Urothelium cell line (cell line): ENCODE results near the gene ALDOA.
"Not testable (repeated sequence)": the region's sequence is repeated elsewhere in the genome, so short reads cannot be mapped to it uniquely, and the experiment has no call there.

ENCODE experiments used
- DNase-seq: peaks from one replicate; pipeline ENCODE4 v3.0.0; 2011; ENCODE audit warnings: low spot score, mixed read lengths
- FAIRE-seq: peaks from 2 replicates; lab custom pipeline; 2011; peaks lifted over from hg19 to GRCh38; lab: Jason Lieb, UNC

ALDOA gene

DNA sequence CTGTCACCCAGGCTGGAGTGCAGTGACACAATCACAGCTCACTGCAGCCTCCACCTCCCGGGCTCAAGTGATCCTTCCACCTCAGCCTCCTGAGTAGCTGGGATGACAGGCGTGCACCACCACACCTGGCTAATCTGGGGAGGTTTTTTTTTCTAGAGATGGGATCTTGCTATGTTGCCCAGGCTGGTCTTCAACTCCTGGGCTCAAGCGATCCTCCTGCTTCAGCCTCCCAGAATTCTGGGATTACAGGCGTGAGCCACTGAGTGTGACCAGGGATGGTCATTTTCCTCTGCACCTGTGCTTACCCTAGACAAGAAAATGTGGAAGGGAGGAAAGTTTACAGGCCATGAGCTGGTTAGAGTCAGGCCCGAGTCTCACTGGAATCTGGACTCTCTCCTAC, 24.9 kb upstream of the ALDOA start:
- FAIRE-seq, DNase-seq: not testable (repeated sequence)

DNA sequence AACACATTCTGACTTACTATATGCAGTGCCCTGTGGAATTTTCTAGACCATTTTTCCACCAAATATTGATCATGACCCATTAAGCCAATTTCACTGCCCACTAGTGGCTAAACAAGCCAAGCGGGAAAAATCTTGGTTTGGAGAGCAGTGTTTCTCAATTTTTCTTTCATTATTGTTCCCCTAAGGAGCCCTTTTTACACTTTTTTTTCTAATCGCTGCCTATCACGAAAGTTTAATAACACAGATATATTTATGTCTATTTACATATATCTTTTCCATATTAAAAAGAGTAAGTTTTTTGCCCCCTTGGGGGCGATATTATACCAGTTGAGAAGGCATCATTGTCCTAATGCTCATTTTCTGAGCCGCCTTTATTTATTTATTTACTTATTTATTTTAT, 23.7 kb upstream of the ALDOA start:
- no peak for FAIRE-seq
- DNase-seq, result no peak

DNA sequence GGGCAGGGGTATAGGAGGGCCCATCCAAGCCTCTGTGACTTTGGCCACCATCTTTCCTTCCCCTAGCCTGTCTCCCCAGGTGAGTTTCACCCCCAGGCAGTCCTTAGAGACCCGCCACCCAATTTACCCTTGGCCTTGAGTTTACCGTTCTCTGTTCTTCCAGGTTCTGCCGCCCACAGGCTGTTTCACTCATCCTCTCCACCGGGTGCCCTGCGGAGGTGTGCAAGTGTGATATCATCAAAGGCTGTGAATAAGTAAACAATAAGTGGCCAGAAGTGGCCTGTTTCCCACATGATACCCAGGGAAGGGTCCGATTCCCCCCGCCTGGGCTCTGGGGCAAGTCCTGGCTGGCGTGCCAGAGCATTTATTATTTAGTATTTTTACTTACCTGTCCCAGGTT, 19.4 kb upstream of the ALDOA start:
- no peak for DNase-seq
- no peak for FAIRE-seq

DNA sequence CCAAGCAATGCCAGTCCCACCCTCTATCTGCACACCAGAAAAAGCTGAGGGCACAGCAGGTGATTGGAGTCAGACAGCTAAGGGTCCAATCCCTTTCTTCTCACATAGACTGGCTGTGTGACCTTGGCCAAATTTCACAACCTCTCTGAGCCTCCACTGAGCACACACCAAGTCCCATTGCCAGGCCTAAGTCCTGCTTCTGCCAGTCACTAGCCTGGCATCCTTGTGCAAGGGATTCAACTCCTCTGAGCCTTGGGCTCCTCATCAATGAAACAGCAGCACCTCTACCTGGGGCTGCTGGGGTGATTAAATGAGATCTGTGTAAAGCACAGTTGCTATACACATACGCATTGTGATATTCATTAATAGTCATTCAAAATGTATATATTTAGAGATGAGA, 19.0 kb upstream of the ALDOA start:
- DNase-seq (no peak), FAIRE-seq (no peak)

DNA sequence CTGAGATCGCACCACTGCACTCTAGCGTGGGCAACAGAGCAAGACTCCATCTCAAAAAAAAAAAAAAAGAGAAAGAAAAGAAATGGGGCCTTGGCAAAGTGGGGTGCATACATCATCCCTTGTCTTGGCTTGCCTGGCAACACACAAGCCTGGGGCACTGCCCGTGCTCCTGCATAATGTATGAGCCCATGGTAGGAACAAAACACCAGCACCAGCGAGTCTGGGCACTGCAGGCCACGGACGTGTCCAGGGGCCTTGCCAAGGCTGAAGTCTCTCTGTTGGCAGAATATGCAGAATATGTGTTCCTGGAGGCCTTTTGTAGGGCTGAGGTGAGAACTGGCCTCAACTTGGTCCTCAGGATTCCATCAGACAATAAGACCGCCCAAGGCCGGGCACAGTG, 15.7 kb upstream of the ALDOA start:
- FAIRE-seq (no peak), DNase-seq (no peak)

DNA sequence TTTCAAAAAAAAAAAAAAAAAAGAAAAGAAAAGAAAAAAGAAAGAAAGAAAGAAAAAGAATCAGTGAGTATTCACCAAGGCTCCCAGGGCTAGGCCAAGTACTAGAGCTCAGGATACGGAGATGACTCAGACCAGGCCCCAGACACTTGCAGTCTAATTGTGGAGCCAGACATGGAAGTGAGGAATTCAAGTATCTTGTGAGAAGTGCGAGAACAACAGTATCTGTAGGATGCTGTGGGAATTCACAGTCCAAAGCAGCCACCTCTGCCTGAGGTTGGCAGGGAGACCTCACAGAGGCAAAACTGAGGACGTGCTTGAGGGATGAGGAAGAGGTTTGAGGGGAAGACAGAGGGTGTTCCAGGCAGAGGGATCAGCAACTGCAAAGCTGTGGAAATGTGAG, 14.0 kb upstream of the ALDOA start:
- FAIRE-seq (no peak), DNase-seq (peak; percentile 42)

DNA sequence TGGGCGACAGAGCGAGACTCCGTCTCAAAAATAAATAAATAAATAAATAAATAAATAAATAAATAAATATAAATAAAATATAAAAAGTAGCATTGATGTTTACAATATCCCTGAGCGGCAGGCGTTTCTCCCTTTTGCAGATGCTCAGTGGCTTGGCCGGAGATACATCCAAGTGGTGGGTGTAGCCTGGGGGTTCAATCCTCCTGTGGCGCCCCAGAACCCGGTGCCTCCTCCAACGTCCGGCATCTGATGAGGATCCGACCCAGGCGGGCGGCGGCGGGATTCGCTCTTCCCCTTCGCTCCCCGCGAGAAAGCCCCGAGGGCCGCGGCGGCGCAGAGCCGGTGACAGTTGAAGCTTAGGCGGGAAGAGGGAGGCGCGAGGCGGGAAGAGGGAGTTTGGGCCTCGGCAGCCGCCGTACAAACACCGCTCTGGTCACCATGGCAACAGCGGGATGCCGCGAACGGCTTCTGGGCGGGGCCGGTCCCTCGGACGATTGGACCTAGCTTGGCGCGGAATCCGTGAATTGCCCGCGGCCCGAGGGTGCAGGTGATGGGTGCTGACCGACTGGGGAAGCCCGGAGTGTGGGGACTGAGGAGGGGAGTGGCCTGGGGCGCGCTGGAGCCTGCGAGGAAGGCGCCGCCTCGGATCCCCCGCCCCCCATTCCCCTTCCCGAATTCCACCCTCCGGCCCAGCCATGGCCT, 12.7 kb upstream of the ALDOA start:
- peak; percentile 89 for DNase-seq
- FAIRE-seq, result no peak

DNA sequence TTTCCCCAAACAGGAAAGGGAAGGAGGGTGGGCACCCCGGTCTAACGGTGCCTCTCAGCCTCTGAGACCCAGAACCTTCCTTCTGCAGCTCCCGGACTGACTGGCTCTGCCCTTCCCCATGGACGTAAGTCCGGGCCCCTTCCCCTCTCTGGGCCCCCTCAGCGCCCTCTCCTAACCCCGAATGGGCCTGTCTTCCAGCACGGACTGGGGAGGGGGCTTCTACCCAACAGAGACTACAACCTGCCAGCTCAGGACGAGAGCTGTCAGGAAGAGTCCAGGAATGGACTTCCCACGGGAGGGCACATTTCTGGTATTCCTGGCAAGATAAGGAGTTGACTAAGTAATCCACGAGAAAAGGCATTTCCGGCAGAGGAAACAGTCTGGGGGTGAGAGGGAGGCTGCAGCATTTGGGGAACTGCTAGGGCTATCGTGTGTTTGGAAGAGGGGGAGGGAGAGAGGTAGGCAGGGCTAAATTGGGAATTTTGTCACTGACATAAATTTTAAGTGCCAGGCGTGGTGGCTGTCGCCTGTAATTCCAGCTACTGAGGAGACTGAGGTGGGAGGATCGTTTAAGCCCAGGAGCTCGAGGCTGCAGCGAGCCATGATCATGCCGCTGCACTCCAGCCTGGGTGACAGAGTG, 12.1 kb upstream of the ALDOA start:
- FAIRE-seq (no peak), DNase-seq (no peak)

DNA sequence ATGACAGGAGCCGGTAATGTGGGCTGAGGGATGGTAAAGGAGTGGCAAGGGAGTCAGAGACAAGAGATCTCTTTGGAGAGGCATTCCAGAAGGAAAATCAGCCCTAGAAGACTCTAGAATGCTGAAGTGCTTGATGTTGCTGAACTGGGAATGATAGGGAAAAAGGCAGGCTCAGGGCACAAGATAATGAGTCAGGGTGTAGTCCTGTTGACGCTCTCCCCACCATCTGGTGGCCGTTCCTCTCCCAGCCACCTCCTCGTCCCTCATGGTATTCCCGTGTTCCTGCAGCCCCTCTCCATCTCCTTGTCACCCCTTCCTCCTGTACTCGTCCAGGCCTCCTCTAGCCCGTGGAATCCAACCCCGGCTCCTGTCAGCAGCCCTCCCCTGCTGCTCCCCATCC, 11.1 kb upstream of the ALDOA start:
- DNase-seq (no peak), FAIRE-seq (no peak)

DNA sequence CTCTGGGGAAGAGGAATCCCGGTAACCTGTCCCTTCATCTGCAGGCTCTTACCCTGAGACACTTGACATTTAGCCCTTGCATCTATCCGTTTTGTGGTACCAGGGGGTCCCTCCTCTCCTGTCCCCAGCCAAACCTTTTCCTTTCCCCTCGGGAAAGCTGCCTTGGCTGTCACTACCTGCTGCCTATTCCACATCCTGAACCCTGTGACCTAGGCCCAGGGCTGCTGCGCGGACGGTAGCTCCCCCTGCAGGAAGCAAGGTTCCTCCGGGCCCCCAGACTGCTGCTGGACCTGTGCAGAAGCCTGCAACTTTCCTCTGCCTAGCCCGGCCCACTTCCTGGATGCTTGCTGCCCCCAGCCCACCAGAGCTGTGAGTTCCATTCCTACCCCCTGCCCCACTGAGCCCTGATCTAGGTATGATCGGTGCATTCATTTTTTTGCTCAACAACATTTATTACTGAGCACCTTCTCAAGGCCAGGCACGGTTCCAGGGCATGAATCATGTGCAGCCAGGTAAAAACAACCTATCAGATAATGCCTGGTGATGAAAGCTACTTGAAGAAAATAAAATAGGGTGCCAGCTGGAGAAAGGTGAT, 10.5 kb upstream of the ALDOA start:
- FAIRE-seq (no peak), DNase-seq (peak; percentile 25)

DNA sequence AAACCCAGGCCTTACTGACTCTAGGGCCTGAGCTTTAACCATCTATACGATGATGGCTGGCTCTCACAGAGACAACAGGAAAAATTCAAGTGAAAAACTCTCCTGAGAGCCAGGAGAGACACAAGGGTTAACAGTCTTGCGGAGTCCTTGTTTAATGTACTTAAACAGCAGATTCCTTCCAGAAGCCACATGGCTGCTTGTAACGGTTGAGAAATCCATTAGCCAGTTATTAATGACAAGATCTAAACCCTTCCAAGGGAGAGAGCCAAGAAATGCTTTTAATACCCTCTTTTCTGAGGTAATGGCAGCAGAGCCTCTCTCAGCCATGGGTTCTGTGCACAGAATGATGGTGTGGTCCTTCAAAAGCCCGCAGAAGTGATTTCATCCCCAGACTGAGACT, 5.2 kb upstream of the ALDOA start:
- DNase-seq (no peak), FAIRE-seq (no peak)

DNA sequence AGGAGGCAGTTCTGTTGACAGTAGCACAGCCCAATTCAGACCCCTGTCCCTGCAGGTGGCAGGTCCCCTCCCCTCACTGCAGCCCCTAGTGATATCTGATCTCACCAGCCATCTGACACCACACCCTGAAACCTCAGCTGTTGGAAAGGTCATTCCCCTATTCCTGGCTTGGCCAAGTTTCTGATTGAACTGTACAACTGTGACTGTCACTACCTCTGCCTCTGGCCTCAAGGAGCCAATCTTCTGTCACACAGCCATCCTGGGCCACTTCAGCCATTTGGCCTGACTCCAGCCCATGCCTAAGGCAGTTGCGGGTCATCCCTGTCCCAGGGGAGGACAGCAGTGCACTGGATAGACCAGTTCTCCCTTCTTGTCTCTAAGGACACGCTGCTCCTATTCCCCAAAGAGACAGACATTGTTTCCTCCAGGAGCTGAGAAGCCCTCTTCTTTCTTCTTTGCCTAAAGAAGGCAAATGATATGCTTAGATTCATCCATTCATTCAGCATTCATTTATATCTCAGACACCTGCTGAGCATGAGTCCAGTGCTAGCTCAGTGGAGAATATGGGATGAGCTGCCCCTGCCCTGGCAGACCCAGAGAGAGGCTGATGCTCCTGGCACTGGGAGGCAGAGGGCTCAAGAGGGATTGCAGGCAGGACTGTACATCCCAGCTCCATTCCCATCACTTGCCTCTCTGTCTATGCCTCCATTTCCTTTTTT, 4.6 kb upstream of the ALDOA start:
- no peak for FAIRE-seq
- DNase-seq, result no peak

DNA sequence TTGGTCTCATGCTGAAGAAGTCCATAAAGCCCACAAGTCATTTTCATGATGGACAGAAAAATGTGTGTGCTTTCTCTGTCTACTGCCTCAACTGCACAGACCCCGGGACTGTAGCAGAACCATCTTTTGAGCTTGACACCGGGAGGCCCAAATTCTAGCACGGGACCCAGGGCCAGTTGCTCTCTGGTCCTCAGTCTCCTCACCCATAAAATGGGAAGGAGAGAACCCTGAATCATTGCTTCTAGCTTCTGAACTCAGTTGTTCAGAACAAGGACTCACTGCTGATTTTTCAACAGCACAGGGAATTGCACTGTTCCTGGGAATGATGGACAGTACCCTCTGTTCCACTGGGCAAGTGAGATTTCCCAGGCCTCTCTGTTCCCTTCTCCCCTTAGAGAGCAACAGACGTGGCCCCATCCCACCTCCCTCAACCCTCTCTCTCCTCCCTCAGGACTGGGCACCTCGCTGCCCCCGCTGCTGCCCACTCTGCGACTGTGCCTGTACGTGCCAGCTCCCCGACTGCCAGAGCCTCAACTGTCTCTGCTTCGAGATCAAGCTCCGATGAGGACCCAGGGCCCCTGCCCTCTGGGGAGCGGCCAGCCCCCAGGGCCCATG, 2.2 kb upstream of the ALDOA start:
- FAIRE-seq (no peak), DNase-seq (no peak)

DNA sequence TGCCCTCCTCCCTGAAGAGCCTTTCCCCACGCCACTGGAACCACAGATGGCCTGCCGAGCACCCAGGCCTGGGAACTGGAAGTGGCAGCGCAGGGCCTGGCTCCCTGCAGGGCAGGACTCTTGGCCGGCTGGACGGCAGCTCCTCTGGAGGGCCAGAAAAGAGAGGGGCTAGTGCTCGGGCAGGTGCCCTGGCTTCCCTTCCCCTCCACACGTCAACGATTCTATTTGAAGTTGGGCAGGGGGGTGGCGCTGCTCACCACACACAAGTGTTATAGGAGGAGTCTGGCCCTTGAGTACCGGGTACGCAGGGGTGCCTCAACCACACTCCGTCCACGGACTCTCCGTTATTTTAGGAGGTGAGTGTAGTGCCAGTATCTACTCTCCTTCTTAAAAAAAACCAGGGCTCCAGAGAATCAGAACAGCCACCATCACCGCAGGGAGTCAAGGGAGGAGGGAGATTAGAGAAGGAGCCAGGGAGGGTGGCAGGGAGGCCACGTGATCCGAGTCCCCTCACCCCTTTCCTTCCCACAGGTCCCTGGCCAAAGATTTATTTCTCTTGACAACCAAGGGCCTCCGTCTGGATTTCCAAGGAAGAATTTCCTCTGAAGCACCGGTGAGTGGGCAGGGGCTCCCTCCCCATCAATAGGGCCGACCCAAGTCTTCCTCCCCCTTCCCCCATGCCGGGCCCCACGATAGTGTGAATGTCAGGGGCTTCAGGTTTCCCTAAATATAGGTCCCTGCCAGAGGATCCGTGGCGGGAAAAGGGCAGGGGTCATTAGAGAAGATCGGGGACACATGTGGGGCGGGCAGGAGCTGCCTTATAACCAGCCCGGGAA, 1.4 kb upstream of the ALDOA start:
- no peak for FAIRE-seq
- DNase-seq, result peak; percentile 32

DNA sequence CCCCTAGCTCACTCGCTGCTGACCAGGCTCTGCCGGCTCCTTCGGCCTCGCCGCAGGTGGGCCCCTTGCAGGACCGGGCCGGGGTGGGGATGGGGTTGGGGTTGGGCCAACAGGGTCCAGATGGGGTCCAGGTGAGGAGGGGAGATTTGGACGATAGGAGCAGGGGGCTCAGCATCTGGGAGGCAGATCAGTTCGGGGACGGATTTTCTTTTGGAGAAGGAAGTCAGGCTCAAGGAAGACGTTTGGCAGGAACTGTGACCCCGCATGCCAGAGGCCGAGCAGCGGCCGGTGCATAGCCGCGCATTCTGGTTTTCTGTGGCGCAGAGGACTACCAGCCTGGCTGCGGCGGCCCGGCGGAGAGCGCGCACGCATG, 845 bp upstream of the ALDOA start:
- FAIRE-seq, result no peak

DNA sequence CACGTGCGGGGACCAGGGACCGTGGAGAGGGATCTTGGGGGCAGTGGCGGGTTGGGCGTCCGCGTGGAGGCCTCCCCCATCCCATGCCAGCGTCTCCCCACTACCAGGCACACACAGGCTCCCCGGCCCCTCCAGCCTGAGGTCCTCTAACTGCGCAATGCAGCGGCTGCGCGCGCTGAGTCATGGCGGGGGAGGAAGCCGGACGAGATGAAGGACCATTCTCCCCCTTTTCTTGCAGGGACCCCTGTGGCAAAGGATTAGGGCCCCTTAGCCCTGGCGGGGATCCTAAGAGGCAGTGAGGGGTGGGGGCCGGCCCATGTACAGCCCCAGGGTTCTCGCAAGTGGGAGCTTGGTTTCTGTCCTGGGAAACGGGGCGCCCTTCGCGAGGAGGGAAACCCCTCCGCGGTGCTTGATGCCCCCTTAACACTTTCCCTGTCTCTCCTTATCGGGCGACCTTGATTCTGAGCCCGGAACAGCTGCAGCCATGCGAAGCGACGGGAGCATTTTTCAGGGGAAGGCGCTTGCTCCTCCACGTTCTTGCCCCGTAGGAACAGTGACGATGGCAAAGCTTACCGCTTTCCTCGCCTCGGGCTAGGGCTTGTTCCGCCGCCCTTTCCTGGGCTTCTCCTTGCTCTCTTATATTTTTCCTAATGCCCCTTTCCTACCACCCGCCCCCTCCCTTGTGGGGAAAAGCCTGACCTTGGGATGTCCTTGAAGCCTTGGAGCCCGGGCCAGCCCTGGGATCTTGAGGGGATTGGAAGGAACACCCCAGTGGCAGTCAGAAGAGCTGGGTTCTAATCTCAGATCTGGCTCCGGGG, 592 bp downstream of the ALDOA start:
- DNase-seq (no peak), FAIRE-seq (no peak)

More for the DNA sequence above, 845 bp upstream of the ALDOA start:
- DNase-seq, result no peak

DNA sequence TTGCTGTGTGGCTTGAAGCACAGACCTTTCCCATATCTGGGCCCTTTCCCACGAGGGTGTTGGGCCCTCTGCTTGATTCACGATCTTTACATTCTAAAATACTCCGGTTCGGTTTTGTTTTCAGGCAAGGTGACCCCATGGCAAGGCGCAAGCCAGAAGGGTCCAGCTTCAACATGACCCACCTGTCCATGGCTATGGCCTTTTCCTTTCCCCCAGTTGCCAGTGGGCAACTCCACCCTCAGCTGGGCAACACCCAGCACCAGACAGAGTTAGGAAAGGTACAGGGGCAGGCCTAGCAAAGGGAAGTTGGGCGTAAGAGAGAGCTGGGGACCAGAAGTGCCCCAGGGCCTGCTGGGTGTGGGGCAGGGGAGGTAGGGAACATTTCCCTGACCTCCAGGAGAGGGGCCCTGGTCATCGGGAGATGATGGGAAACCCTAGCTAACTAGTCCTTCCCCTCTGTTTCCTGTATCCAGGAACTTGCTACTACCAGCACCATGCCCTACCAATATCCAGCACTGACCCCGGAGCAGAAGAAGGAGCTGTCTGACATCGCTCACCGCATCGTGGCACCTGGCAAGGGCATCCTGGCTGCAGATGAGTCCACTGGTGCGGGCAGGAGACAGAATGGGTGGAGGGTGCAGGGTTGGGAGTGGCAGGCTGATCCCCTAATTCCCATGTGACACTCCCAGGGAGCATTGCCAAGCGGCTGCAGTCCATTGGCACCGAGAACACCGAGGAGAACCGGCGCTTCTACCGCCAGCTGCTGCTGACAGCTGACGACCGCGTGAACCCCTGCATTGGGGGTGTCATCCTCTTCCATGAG, 1.4 kb downstream of the ALDOA start:
- no peak for FAIRE-seq
- no peak for DNase-seq

DNA sequence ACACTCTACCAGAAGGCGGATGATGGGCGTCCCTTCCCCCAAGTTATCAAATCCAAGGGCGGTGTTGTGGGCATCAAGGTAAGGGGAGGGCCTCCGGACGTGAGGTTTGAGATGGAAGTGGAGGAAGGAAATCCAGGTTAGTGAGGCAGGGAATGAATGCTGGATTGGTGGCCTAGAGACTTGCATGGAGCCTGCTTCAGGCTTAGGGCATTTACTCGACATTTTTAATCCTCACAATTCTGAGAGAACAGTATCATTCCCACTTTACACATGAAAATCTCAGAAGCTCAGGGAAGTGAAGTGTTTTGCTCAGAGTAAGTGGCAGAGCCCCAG, 2.0 kb downstream of the ALDOA start:
- DNase-seq (no peak), FAIRE-seq (no peak)

DNA sequence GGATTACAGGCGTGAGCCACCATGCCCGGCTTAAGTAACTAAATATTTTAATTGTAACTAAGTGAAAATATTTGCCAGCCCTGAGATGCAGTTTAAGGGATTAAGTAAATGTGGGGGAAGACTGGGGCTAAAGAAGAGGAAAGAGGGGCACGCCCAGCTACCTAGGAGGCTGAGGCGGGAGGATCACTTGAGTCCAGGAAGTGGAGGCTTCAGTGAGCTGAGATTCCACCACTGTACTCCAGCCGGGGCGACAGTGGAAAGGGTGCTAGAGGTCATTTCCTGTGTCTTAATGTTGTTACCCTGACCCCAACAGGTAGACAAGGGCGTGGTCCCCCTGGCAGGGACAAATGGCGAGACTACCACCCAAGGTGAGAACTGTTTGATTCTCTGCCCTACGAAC, 2.8 kb downstream of the ALDOA start:
- no peak for FAIRE-seq
- DNase-seq, result no peak
